ENCODE data around the gene RBBP8NL.

RBBP8NL gene, protein sequence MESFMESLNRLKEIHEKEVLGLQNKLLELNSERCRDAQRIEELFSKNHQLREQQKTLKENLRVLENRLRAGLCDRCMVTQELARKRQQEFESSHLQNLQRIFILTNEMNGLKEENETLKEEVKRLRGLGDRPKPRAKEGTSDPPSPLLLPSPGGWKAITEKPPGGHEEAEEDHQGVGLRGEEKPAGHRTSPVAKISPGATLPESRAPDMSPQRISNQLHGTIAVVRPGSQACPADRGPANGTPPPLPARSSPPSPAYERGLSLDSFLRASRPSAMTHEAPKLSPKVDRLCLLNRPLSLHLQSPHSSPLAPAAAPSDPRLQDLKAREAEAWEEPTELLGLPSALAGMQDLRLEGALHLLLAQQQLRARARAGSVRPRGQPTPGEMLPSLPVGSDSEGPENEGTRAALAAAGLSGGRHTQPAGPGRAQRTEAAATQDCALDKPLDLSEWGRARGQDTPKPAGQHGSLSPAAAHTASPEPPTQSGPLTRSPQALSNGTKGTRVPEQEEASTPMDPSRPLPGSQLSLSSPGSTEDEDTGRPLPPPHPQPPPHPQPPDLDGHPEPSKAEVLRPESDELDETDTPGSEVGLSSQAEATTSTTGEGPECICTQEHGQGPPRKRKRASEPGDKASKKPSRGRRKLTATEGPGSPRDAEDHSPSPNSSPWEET

DNA sequence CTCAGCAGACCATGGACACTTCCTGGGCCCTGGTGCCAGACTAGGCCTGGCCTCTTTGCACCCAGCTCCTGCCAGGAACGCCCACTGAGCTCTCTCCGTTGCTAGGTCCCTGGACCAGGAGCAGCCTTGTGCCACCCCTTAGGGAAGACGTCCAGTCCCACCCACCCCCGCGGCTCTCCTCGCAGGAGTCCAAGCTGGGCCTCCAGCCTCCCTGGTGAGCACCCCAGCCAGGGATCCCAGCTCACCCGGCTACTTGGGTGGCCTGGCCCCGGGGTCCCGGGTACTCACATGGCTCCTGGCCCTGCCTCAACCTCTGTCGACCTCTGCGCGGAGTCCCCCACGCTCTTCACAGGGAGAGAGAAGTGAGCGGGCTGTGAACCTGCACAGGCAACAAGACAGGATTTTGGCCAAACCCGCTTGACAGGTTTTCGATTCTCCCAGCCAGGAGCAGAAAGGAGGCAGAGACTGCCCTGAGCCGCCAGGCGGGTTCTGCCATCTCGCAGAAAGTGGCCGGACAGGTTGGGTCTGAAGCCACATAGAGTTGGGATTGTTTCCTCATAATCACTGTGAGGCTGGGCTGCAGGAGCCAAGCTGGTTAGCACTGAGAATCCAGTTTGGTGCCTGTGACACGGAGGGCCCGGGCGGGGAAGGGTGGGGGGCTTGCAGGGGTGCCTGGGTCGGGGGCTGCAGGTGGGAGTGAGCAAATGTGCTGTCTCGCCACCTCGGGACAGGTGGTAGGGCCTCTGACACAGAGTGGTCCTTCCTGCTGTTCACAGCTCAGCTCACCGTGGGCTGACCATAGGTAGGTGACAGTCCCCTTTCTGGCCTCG, at the start of gene RBBP8NL:
Gene RBBP8NL (minus strand): TSS at position 368 of the 830 bp plus-strand sequence. CDS start 7,892 bp downstream, outside the sequence.
- Histone ChIP-seq H3K36me3 (ENCODE audit: insufficient read depth, low read length) (no peaks in the 10 kb centered on the region), H2AFZ (ENCODE audit: low read depth, low read length) (no peak within 1 kb of the TSS), H3K27me3 (ENCODE audit: insufficient read depth, low read length) (peaks cover 43% of the 10 kb centered on the region), H3K4me3 (ENCODE audit: low read length) (no peak within 1 kb of the TSS), H3K4me1 (ENCODE audit: insufficient read depth, low read length) (no peaks in the 10 kb centered on the region), H3K9me3 (ENCODE audit: low read length) (peaks cover 1% of the 10 kb centered on the region)

DNA sequence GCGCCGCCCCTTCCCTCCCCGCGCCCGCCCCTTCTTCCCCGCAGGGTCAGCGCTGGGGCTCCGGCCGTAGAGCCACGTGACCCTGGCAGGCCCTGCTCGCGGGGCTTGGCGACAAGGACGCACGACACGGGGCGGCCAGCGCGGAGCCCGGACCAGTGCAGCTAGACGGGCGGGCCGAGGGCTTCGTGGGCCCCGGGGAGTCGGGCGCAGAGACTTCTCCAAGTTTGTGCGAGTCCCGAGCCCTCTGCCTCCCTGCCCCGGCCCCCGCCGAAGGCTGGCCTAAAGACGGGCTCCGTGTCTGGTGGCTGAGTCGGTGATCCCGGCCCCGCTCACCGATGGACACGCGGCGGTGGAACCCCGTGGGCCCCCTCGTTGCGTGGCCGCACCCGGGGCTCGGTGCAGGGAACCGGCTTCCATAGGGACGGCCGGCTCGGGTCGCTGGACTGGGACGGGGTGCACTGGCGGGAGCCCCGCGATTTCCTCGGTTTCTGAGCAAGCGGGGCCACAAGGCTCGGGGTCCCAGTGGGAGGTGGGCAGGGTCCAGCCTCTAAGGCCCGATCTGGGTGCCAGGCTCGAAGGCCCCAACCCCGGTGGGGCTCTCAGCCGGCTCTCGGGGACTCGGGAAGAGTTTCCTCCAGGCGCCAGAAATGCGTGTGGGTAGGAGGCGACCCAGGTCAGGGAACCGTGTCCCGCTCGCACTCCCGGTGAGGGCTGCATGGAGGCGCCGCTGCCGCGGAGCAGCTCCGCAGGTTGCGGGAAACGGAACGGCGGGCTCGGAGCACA, 48.9 kb upstream of the RBBP8NL start:
- Histone ChIP-seq H3K27me3 (ENCODE audit: insufficient read depth, low read length) (peaks cover 87% of the 10 kb centered on the region), H3K4me1 (ENCODE audit: insufficient read depth, low read length) (peaks cover 7% of the 10 kb centered on the region), H2AFZ (ENCODE audit: low read depth, low read length) (no peak overlapping the region), H3K9me3 (ENCODE audit: low read length) (no peaks in the 10 kb centered on the region), H3K36me3 (ENCODE audit: insufficient read depth, low read length) (no peaks in the 10 kb centered on the region), H3K4me3 (ENCODE audit: low read length) (no peak overlapping the region)

DNA sequence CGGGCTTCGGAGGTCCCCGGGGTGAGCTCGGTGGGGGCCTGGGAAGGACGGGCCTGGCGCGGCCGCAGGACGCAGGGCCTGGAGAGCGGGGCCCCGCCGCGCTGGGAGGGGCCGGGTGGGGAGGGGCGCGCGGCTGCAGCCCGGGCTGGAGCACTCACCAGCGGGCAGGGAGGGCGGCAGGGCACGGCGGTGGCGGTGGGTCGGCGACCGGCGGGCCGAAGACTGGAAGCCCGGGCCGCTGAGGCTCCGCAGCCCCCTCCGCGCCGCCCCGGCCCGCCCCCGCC, 48.4 kb upstream of the RBBP8NL start, which contains the start of gene GATA5:
Gene GATA5 (minus strand): TSS at position 224 of the 284 bp plus-strand sequence. CDS start 474 bp downstream, outside the sequence.
- H3K4me1 ChIP-seq (ENCODE audit: insufficient read depth, low read length): peaks cover 7% of the 10 kb centered on the region
- no peaks in the 10 kb centered on the region for H3K9me3 ChIP-seq (ENCODE audit: low read length)
- H3K27me3 ChIP-seq (ENCODE audit: insufficient read depth, low read length): peaks cover 87% of the 10 kb centered on the region
- no peaks in the 10 kb centered on the region for H3K36me3 ChIP-seq (ENCODE audit: insufficient read depth, low read length)
- H3K4me3 ChIP-seq (ENCODE audit: low read length): no peak within 1 kb of the TSS
- no peak within 1 kb of the TSS for H2AFZ ChIP-seq (ENCODE audit: low read depth, low read length)

DNA sequence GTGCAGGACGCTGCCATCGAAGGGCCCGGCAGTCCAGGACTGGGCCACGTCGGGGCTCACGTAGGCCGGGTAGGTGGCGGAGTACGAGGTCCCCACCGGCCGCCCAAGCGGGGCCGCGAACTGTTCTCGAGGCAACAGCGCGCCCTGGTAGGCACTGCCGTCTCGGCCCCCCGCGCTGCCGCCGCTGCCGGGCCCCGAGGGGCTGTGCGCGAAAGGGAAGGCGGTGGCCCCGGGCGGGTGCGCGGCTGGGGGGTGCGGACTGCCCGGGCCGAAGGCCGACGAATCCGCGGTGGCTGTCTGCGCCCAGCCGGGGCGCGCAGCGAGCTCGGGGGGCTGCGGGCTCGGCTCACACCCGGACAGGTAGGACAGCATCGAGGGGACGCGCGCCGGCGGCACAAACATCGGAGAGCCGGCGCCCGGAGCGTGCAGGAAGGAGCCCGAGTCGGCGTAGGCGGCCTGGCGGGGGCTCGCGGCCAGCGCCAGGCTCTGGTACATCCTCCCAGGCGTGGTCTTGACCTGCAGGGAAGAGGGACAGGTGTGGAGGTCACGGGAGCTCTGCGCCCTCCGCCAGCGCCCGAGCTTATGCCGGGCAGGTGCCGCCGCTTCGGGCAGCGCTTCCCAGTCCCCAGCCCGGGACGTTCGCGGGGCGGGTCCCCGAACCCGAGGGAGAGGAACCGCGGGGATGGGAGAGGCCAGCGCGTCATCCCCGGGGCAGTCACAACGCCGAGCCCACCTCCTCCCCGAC, 47.9 kb upstream of the RBBP8NL start:
- H3K36me3 ChIP-seq (ENCODE audit: insufficient read depth, low read length): no peaks in the 10 kb centered on the region
- no peak overlapping the region for H3K4me3 ChIP-seq (ENCODE audit: low read length)
- H3K4me1 ChIP-seq (ENCODE audit: insufficient read depth, low read length): peaks cover 7% of the 10 kb centered on the region
- H2AFZ ChIP-seq (ENCODE audit: low read depth, low read length): no peak overlapping the region
- H3K9me3 ChIP-seq (ENCODE audit: low read length): no peaks in the 10 kb centered on the region
- peaks cover 87% of the 10 kb centered on the region for H3K27me3 ChIP-seq (ENCODE audit: insufficient read depth, low read length)

DNA sequence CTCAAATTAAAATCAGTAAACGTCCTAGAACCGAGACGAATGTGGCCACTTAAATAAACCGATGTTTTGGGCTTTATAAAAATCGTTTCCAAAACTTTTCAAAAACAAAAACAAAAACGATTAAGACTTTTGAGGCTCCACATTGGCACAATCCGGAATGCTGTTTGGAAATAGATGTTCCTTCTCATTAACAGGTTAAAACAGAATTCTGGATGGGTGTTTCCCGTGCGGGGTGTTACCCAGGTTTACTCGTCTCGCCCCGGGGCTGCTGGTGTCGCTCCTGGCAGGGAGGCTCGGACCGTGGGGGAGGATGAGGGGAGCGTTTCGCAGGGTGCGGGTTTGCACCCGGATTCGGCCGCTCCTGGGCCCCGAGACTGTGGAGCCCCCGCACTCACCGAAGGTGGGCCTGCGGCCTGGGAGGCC, 47.3 kb upstream of the RBBP8NL start:
- H3K36me3 ChIP-seq (ENCODE audit: insufficient read depth, low read length): no peaks in the 10 kb centered on the region
- H3K4me3 ChIP-seq (ENCODE audit: low read length): no peak overlapping the region

DNA sequence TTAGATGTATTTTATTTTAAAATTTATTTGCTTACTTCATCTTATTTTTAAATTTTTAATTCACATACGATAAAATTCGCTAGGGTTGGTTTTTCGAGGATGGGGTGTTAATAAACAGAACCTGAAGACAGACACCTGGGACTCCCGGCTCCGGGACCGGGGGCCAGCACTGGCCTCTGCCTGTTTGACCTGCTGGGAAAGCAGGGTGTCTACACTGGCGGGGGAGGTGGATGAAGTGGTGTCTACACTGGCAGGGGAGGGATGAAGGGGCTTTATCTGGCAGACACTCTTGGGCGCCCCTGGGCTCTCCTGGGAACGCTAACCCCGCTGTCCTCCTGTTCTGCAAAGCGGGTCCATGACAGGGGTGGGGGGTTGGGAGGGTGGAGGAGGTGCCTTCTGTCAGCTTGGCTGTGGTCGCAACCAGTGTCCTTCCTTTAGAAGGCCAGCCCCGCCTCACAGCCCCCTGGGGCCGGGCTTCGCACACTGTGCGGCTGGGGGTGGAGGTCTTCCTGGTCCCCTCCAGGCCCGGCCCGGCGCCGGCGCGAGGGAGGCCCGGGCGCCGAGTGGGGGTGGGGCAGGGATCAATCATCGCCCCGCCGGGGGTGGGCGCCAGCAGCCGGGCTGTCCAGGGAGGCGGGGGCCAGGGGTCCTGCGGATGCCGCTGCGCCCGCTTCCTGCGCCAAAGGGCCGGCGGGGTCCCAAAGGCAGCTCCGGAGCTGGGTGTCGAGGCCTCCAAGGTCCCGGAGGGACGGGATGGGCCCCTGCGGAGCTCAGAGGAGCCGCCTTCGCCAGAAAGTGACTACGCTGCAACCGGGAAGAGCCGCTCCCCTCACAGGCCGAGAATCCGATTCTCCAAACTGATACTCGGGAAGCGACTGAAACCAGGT, 46.6 kb upstream of the RBBP8NL start:
- Histone ChIP-seq H3K4me3 (ENCODE audit: low read length) (no peak overlapping the region), H2AFZ (ENCODE audit: low read depth, low read length) (no peak overlapping the region)

More for the DNA sequence above, 47.3 kb upstream of the RBBP8NL start:
- no peak overlapping the region for H2AFZ ChIP-seq (ENCODE audit: low read depth, low read length)
- H3K9me3 ChIP-seq (ENCODE audit: low read length): no peaks in the 10 kb centered on the region
- H3K27me3 ChIP-seq (ENCODE audit: insufficient read depth, low read length): peaks cover 89% of the 10 kb centered on the region
- peaks cover 7% of the 10 kb centered on the region for H3K4me1 ChIP-seq (ENCODE audit: insufficient read depth, low read length)

DNA sequence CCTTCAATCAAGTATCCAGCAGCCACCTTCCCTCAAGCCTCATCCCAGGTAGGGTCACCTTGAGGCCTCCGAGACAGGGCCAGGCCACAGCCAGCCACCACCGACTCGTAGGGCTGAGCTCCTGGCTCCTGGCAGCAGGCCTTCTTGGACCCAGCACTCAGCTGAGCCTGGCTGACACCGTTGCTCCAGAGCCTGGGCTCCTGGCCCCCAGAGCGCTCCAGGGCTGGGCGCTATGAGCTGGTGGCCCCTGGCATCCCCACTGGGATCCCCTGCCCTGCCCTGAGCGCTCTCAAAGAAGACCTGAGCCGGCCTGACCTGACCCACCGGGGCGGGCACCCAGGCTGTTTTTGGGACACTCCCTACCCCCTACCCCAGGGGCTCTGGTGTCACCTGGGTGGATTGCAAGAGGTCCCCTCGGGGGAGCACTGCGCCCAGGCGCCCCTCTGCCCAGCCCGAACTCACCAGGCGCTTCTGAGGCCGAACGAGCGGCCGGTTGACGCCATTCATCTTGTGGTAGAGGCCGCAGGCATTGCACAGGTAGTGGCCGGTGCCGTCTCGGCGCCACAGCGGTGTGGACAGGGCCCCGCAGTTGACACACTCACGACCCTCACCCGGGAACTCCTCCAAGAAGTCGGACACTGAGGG, 45.7 kb upstream of the RBBP8NL start:
- H3K36me3 ChIP-seq (ENCODE audit: insufficient read depth, low read length): no peaks in the 10 kb centered on the region
- no peaks in the 10 kb centered on the region for H3K9me3 ChIP-seq (ENCODE audit: low read length)
- no peak overlapping the region for H2AFZ ChIP-seq (ENCODE audit: low read depth, low read length)
- no peak overlapping the region for H3K4me3 ChIP-seq (ENCODE audit: low read length)
- H3K27me3 ChIP-seq (ENCODE audit: insufficient read depth, low read length): peaks cover 88% of the 10 kb centered on the region
- peaks cover 7% of the 10 kb centered on the region for H3K4me1 ChIP-seq (ENCODE audit: insufficient read depth, low read length)

More for the DNA sequence above, 46.6 kb upstream of the RBBP8NL start:
- Histone ChIP-seq H3K27me3 (ENCODE audit: insufficient read depth, low read length) (peaks cover 89% of the 10 kb centered on the region), H3K9me3 (ENCODE audit: low read length) (no peaks in the 10 kb centered on the region), H3K4me1 (ENCODE audit: insufficient read depth, low read length) (peaks cover 7% of the 10 kb centered on the region), H3K36me3 (ENCODE audit: insufficient read depth, low read length) (no peaks in the 10 kb centered on the region)

DNA sequence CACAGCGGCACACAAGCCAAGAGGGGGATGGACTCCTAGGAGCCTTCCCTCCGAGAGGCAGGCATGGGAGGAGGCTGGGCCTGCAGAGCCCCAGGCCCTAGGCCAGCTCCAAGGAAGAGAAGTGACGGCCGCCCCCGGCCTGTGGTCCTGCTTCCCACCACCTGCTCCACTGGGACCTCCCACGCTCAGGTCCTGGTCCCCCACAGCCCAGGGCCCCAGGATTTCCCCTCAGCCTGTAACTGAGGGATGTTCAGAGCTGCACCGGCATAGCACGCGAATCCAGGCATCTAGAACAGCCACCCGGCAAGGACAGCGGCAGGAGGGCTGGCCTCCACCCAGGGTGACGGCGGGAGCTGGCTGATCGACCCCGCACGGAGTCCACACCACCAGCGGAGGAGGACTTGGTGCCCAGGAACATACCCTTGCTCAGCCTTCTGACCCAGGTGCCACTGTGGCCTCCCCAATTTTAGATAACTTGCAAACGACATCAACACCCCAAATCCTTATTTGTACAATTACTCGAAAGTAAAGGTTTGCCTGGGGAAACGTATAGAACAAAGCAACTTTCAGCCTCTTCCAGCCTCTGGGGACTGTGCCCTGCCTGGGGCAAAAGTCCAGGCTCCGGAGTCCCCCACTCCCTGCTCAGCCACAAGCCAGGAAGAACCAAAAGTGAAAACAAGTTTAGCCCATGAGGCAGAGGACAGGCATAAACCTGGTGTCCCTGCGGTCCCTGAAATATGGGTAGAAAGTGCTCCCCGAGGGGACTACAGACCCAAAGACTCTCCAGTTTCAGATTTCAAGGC, 45.0 kb upstream of the RBBP8NL start:
- Histone ChIP-seq H3K36me3 (ENCODE audit: insufficient read depth, low read length) (no peaks in the 10 kb centered on the region), H3K9me3 (ENCODE audit: low read length) (no peaks in the 10 kb centered on the region), H3K27me3 (ENCODE audit: insufficient read depth, low read length) (peaks cover 82% of the 10 kb centered on the region), H3K4me1 (ENCODE audit: insufficient read depth, low read length) (peaks cover 7% of the 10 kb centered on the region), H2AFZ (ENCODE audit: low read depth, low read length) (no peak overlapping the region), H3K4me3 (ENCODE audit: low read length) (no peak overlapping the region)

DNA sequence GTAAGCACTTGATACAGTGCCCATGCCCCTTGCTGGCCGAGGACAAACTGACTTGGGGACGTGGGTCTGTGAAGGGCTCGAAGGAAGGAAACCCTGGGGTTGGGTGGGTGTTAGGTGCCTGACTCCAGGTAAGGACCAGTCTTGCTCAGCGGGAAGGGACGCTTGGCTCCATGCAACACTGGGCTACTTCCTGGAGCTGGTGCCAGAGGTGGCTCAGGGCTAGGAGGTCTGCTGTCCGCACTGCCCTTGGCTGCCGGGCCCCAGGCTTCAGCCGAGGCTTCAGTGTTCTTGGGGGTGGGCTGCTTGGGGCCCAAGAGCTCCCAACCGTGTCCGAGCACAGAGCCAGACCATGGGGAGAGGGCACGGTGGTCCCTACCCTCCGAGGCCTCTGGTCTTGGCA, 43.1 kb upstream of the RBBP8NL start:
- H3K4me1 ChIP-seq (ENCODE audit: insufficient read depth, low read length): peaks cover 3% of the 10 kb centered on the region
- no peaks in the 10 kb centered on the region for H3K9me3 ChIP-seq (ENCODE audit: low read length)
- H3K27me3 ChIP-seq (ENCODE audit: insufficient read depth, low read length): peaks cover 83% of the 10 kb centered on the region
- no peak overlapping the region for H3K4me3 ChIP-seq (ENCODE audit: low read length)
- H3K36me3 ChIP-seq (ENCODE audit: insufficient read depth, low read length): no peaks in the 10 kb centered on the region
- no peak overlapping the region for H2AFZ ChIP-seq (ENCODE audit: low read depth, low read length)

DNA sequence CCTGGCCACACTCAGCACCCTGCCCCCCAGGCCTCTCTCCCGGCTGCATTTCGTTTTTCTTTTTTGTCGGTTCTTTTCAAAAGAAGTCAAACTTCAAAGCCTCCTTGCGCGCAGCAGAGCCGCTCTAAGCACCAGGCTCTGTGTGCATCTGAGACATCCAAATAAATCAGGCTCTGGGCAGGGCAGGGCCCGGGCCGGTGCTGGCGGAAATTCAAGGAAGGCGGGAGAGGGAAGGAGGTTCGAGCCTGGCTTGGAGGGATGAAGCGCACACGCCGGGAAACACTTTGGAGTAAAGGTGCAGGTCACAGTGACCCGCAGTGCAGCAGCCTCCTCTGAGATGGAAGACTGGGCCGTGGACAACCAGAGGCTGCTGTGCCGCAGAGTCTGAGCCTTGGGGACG, 42.7 kb upstream of the RBBP8NL start:
- Histone ChIP-seq H3K4me3 (ENCODE audit: low read length) (no peak overlapping the region), H3K27me3 (ENCODE audit: insufficient read depth, low read length) (peaks cover 78% of the 10 kb centered on the region), H3K4me1 (ENCODE audit: insufficient read depth, low read length) (peaks cover 3% of the 10 kb centered on the region), H3K9me3 (ENCODE audit: low read length) (no peaks in the 10 kb centered on the region), H2AFZ (ENCODE audit: low read depth, low read length) (no peak overlapping the region), H3K36me3 (ENCODE audit: insufficient read depth, low read length) (no peaks in the 10 kb centered on the region)
